GM23338 (cell line): ENCODE data around the gene SOX10. TPM values are rescaled to one million over a fixed set of nuclear protein-coding genes. Genes with fewer than 3 reads are reported as not detected.

Source experiments
- ATAC-seq: fragments of 200-7000 bp; cut with Tn5 transposase; 3 replicates; pipeline ENCODE4 v1.9.1; 2020
- DNase-seq: peaks from one replicate; pipeline ENCODE4 v3.0.0-alpha.2; 2015; ENCODE audit warnings: low spot score
- H2AFZ ChIP-seq: fragments of 200-600 bp; sonication (generic); 2 replicates; pipeline ENCODE4 v1.8.0; 2016; ENCODE audit warnings: antibody characterized with exemption, mild to moderate bottlenecking, moderate library complexity
- H3F3A ChIP-seq: fragments of 200-600 bp; sonication (generic); replicated peaks from 2 replicates; pipeline ENCODE4 v1.8.0; 2017; ENCODE audit warnings: antibody characterized with exemption, mixed run types, low read depth
- H3K27ac ChIP-seq: fragments of 200-600 bp; sonication (generic); 2 replicates; pipeline ENCODE4 v1.6.1; 2016; ENCODE audit warnings: low read depth
- H3K27me3 ChIP-seq: fragments of 200-600 bp; sonication (generic); 2 replicates; pipeline ENCODE4 v1.8.0; 2016; ENCODE audit warnings: mild to moderate bottlenecking, mixed run types, moderate library complexity; ENCODE audit not compliant: insufficient read depth
- H3K36me3 ChIP-seq: fragments of 200-600 bp; sonication (generic); 2 replicates; pipeline ENCODE4 v1.8.0; 2016; ENCODE audit warnings: mild to moderate bottlenecking; ENCODE audit not compliant: insufficient read depth
- H3K4me1 ChIP-seq: fragments of 200-600 bp; sonication (generic); 2 replicates; pipeline ENCODE4 v1.8.0; 2016; ENCODE audit warnings: mild to moderate bottlenecking, moderate library complexity; ENCODE audit not compliant: insufficient read depth
- H3K4me2 ChIP-seq: fragments of 200-600 bp; sonication (generic); 2 replicates; pipeline ENCODE4 v1.7.1; 2017; ENCODE audit warnings: mixed run types
- H3K4me3 ChIP-seq: fragments of 200-600 bp; sonication (generic); 2 replicates; pipeline ENCODE4 v1.6.1; 2016; ENCODE audit warnings: mixed run types
- H3K79me2 ChIP-seq: fragments of 200-600 bp; sonication (generic); replicated peaks from 2 replicates; pipeline ENCODE4 v1.8.0; 2017; ENCODE audit warnings: mild to moderate bottlenecking; ENCODE audit not compliant: insufficient read depth
- H3K9me2 ChIP-seq: fragments of 200-600 bp; sonication (generic); 2 replicates; pipeline ENCODE4 v1.8.0; 2017; ENCODE audit not compliant: insufficient read depth
- H4K20me1 ChIP-seq: fragments of 200-600 bp; sonication (generic); replicated peaks from 2 replicates; pipeline ENCODE4 v1.8.0; 2017; ENCODE audit warnings: mild to moderate bottlenecking; ENCODE audit not compliant: insufficient read depth
- H3K27ac Mint-ChIP-seq: 2 replicates; pipeline ENCODE4 v1.8.0; 2020; ENCODE audit warnings: inconsistent platforms, mild to moderate bottlenecking, moderate library complexity, mixed read lengths
- H3K27me3 Mint-ChIP-seq: 3 replicates; pipeline ENCODE4 v1.8.0; 2022; ENCODE audit warnings: low read depth, mild to moderate bottlenecking, moderate library complexity, mixed read lengths, inconsistent platforms; ENCODE audit not compliant: insufficient read depth, poor library complexity
- H3K36me3 Mint-ChIP-seq: 3 replicates; pipeline ENCODE4 v1.8.0; 2021; ENCODE audit warnings: low read depth, mild to moderate bottlenecking, inconsistent platforms, moderate library complexity, mixed read lengths
- H3K4me1 Mint-ChIP-seq: 3 replicates; pipeline ENCODE4 v1.8.0; 2020; ENCODE audit warnings: mild to moderate bottlenecking, inconsistent platforms, mixed read lengths
- H3K4me3 Mint-ChIP-seq: 3 replicates; pipeline ENCODE4 v1.8.0; 2021; ENCODE audit warnings: moderate library complexity, mild to moderate bottlenecking, inconsistent platforms, mixed read lengths
- H3K9me3 Mint-ChIP-seq: 3 replicates; pipeline ENCODE4 v1.8.0; 2020; ENCODE audit warnings: moderate library complexity, mild to moderate bottlenecking, inconsistent platforms, mixed read lengths
- CREB1 ChIP-seq: fragments of 250-450 bp; sonication (Bioruptor Pico); IDR thresholded peaks from 2 replicates; pipeline ENCODE4 v1.5.0; 2020; ENCODE audit warnings: low read depth, mild to moderate bottlenecking, moderate library complexity
- CTCF ChIP-seq, 2 experiments: fragments of 200-600 bp in 1 of 2; sonication (generic) in 1 of 2; conservative IDR thresholded peaks; 2 replicates each; pipeline versions ENCODE4 v1.5.1 to v1.6.1; 2016 to 2017; ENCODE audit warnings: antibody characterized with exemption in 2 of 2, low read depth in 2 of 2, mild to moderate bottlenecking in 2 of 2, moderate library complexity in 1 of 2
- EZH2 ChIP-seq: fragments of 200-600 bp; sonication (generic); IDR thresholded peaks from one replicate; pipeline ENCODE4 v1.8.0; 2017; ENCODE audit warnings: antibody characterized with exemption, mild to moderate bottlenecking, low read depth; ENCODE audit not compliant: unreplicated experiment
- EZH2phosphoT487 ChIP-seq: fragments of 200-600 bp; sonication (generic); IDR thresholded peaks from one replicate; pipeline ENCODE4 v1.8.1; 2018; ENCODE audit warnings: antibody characterized with exemption; ENCODE audit not compliant: unreplicated experiment
- NANOG ChIP-seq: IDR thresholded peaks from 2 replicates; pipeline ENCODE4 v1.6.1; 2016; ENCODE audit warnings: antibody characterized with exemption, borderline replicate concordance
- POLR2AphosphoS5 ChIP-seq: IDR thresholded peaks from 2 replicates; pipeline ENCODE4 v1.6.1; 2016; ENCODE audit warnings: antibody characterized with exemption, low read depth
- REST ChIP-seq: IDR thresholded peaks from one replicate; pipeline ENCODE4 v1.6.1; 2018; ENCODE audit warnings: antibody characterized with exemption; ENCODE audit not compliant: unreplicated experiment
- STAT1 ChIP-seq: IDR thresholded peaks from one replicate; pipeline ENCODE4 v1.6.1; 2016; ENCODE audit warnings: antibody characterized with exemption; ENCODE audit not compliant: unreplicated experiment
- ZNF114 ChIP-seq: fragments of 250-450 bp; sonication (Bioruptor Pico); IDR thresholded peaks from 2 replicates; pipeline ENCODE4 v1.5.0; 2020; ENCODE audit warnings: mild to moderate bottlenecking, moderate library complexity
- ZNF331 ChIP-seq: fragments of 250-450 bp; sonication (Bioruptor Pico); IDR thresholded peaks from 2 replicates; pipeline ENCODE4 v1.5.0; 2020; ENCODE audit warnings: low read depth, mild to moderate bottlenecking, moderate library complexity
- ZNF462 ChIP-seq: fragments of 250-450 bp; sonication (Bioruptor Pico); IDR thresholded peaks from 2 replicates; pipeline ENCODE4 v1.5.0; 2020; ENCODE audit warnings: mild to moderate bottlenecking, moderate library complexity
- polyA plus RNA-seq: library from polyadenylated mRNA; unstranded; fragments of >200 nt; fragmentation: Nextera tagmentation; extraction: Ambion mirVana; gene quantifications from 2 replicates; pipeline ENCODE4 v1.2.1, GENCODE V29; 2016
- total RNA-seq: library from RNA; depleted of rRNA; stranded (reverse); fragments of >200 nt; shearing (Covaris generic); gene quantifications from 2 replicates; pipeline ENCODE4 v1.2.3, GENCODE V29; 2014

Gene SOX10
- total and polyA plus RNA-seq, 2 experiments from 2014 or later: 1.1 to 2.1 TPM

- peaks cover 14% of the 10 kb centered on the region for H3K27me3 Mint-ChIP-seq
- no peaks in the 10 kb centered on the region for H3K9me2 ChIP-seq
These were observed 38.7 kb upstream of the SOX10 start for GRCh38 chr22:38023045-38023444.

More at GRCh38 chr22:38023045-38023444, 38.7 kb upstream of the SOX10 start:
- TF ChIP-seq ZNF331 (CRISPR knock-in tag) (no peak), CTCF (conservative IDR thresholded peaks at IDR 0.05; ENCODE audit: low read depth in 2 of 2) (no peak), ZNF462 (CRISPR knock-in tag) (no peak), CREB1 (no peak), POLR2AphosphoS5 (no peak), EZH2 (no peak), NANOG (no peak), REST (no peak), STAT1 (no peak), ZNF114 (CRISPR knock-in tag) (no peak), EZH2phosphoT487 (no peak)
- Histone ChIP-seq H3K27ac (no peak overlapping the region), H4K20me1 (no peaks in the 10 kb centered on the region), H3K36me3 (no peaks in the 10 kb centered on the region), H3K27me3 (no peaks in the 10 kb centered on the region), H3K4me1 (no peaks in the 10 kb centered on the region), H3F3A (no peaks in the 10 kb centered on the region), H3K4me2 (no peak overlapping the region), H3K4me3 (no peak overlapping the region), H3K79me2 (no peaks in the 10 kb centered on the region), H2AFZ (no peak overlapping the region; the same call in 1 of the 2 replicates)
- H3K4me3 Mint-ChIP-seq: no peak overlapping the region
- no peak for ATAC-seq
- peaks cover 8% of the 10 kb centered on the region; the same call in 2 of the 3 replicates for H3K4me1 Mint-ChIP-seq
- H3K36me3 Mint-ChIP-seq: no peaks in the 10 kb centered on the region
- DNase-seq: no peak
- H3K27ac Mint-ChIP-seq: no peak overlapping the region
- no peaks in the 10 kb centered on the region for H3K9me3 Mint-ChIP-seq
